Heart right ventricle (tissue), 16 donors: ENCODE measurements around the gene ZNF487. TPM values are rescaled to one million over a fixed set of nuclear protein-coding genes. Genes with fewer than 3 reads are reported as not detected.
A peak's percentile ranks its signal among the peaks of the same experiment; 100 is the strongest.

Source experiments
- ATAC-seq, 8 donors: fragments of 200-7000 bp; cut with Tn5 transposase; one replicate each; pipeline ENCODE4 v1.9.1; 2020; ENCODE audit warnings: mild to moderate bottlenecking in 8 of 8, moderate library complexity in 8 of 8, moderate number of reproducible peaks in 1 of 8
- DNase-seq, 2 donors: peaks; one replicate each; pipeline ENCODE4 v3.0.0-alpha.2; 2020
- H3K27ac ChIP-seq, 10 donors: fragments of 200-600 bp; sonication (generic) in 2 of 10; one replicate each; pipeline versions ENCODE4 v1.5.0 to v1.8.0; 2020 to 2022; ENCODE audit warnings: mild to moderate bottlenecking in 3 of 10
- H3K27me3 ChIP-seq, 7 donors: fragments of 200-600 bp; one replicate each; pipeline ENCODE4 v1.8.0; 2021 to 2022; ENCODE audit warnings: mild to moderate bottlenecking in 2 of 7
- H3K36me3 ChIP-seq, 9 donors: fragments of 200-600 bp; sonication (generic) in 1 of 9; one replicate each; pipeline versions ENCODE4 v1.5.0 to v1.8.0; 2020 to 2022; ENCODE audit warnings: mild to moderate bottlenecking in 2 of 9
- H3K4me1 ChIP-seq, 9 donors: fragments of 200-600 bp; sonication (generic) in 1 of 9; one replicate each; pipeline versions ENCODE4 v1.5.0 to v1.8.0; 2020 to 2022; ENCODE audit warnings: mild to moderate bottlenecking in 4 of 9
- H3K4me3 ChIP-seq, 10 donors: fragments of 200-600 bp; sonication (generic) in 2 of 10; one replicate each; pipeline versions ENCODE4 v1.5.0 to v1.8.0; 2020 to 2022; ENCODE audit warnings: mild to moderate bottlenecking in 7 of 10, moderate library complexity in 2 of 10
- H3K9me3 ChIP-seq, 11 donors: fragments of 200-600 bp in 10 of 11; sonication (generic) in 2 of 11; one replicate each; pipeline versions ENCODE4 v1.5.0 to v1.8.0; 2013 to 2022; ENCODE audit warnings: mild to moderate bottlenecking in 2 of 11, control low read depth in 1 of 11, moderate library complexity in 1 of 11
- CTCF ChIP-seq, 9 donors: fragments of 200-600 bp; sonication (generic) in 2 of 9; IDR thresholded peaks; one replicate each; pipeline versions ENCODE4 v1.5.0 to v1.8.0; 2021 to 2022; ENCODE audit warnings: antibody characterized with exemption in 9 of 9, mild to moderate bottlenecking in 5 of 9, moderate library complexity in 1 of 9
- WGBS, 2 donors: extraction: QIAGEN DNeasy Blood & Tissue Kit; methylation state at CpG; one replicate each; pipeline ENCODE4 v1.1.7; 2013; ENCODE audit warnings: inconsistent platforms in 1 of 2; 5-methylcytosine and 5-hydroxymethylcytosine counted together
- intact Hi-C, 10 donors: fragments of 100-400 bp; cut with DNase I; formaldehyde crosslinking; loops; one replicate each; pipeline versions ENCODE4 v1.11.1 to v1.14.2; 2022
- polyA plus RNA-seq, 2 donors: library from polyadenylated mRNA; stranded (reverse); fragments of 200-250 nt; gene quantifications; one replicate each; pipeline ENCODE4 v1.2.3, GENCODE V29; 2013
- total RNA-seq, 10 donors: library from RNA; stranded (reverse); fragmentation: NEBNext Ultra II Directional in 3 of 10; extraction: Animal tissue kit (Norgen Biotek cat#: 25700) in 3 of 10; gene quantifications; one replicate each; pipeline versions ENCODE4 v1.2.1 to v1.2.4, GENCODE V29; 2021 to 2023
- donor health status: Arrhythmogenic right ventricular cardiomyopathy.
- donor health status: ischemic (EF 13 %, LVEDD 7.1; RV severe dilation, severe dysfunction).
- donor health status: healthy with polysubstance abuse.
- donor health status: DM: no; HTN: yes; CAD: no.
- donor health status: DM: no; HTN: no; CAD: no.
- donor health status: ischemic (EF 25% LVEDD 6.9; RV normal size, moderate dysfunction).
- donor health status: ischemic (EF 25% LVEDD 5.7; RV mildly dilated, moderate dysfunction).
- donor health status: healthy.
- donor health status: DM: yes; HTN: yes; CAD: no.
- donor health status: Ischemic cardiomyopathy.
- donor health status: ischemic (EF 35%, LVEDD 5.7; RV mildly dilated, moderate dysfunction).
- donor health status: nonischemic (EF 11% LVEDD 7.7; RV severe dilation, severe dysfunction).
- donor health status: DM: yes; HTN: yes; CAD: no.
- donor health status: PGD.
- donor health status: ischemic (EF 29% LVEDD 5.4; RV normal size, mild dysfunction).
- donor health status: nonischemic (EF 23%, LVEDD 6.1; RV moderate dilation, normal function).

ZNF487 gene
- total and polyA plus RNA-seq, 12 donors, result 1.6 to 4.3 (median 2.4) TPM

GRCh38 chr10:43399320-43400310, 37.3 kb upstream of the ZNF487 start:
- Histone ChIP-seq H3K27me3 (no peaks in the 10 kb centered on the region), H3K4me1 (peaks cover 9 to 93% (median 75%) of the 10 kb centered on the region in 9 donors), H3K27ac (peak overlapping the region in 1 of 10 donors; percentile 98), H3K9me3 (no peaks in the 10 kb centered on the region), H3K4me3 (no peak overlapping the region), H3K36me3 (peaks cover 0 to 64% (median 0%) of the 10 kb centered on the region in 9 donors)
- DNase-seq, result no peak
- intact Hi-C loops, result loop anchor here in 3 of 10 donors (5.0 kb wide), 1 partner anchor 38 kb away; the partner anchor contains the start of gene ZNF487 (in 3 of the 3)
- TF ChIP-seq CTCF (IDR thresholded peaks at IDR 0.05), result no peak
- ATAC-seq, result no peak
- 88 to 91% methylated on average over 5 of the region's 5 CpGs for WGBS, 2 donors

GRCh38 chr10:43401627-43402026, 35.3 kb upstream of the ZNF487 start:
- DNase-seq, result no peak
- H3K4me3 ChIP-seq, result no peak overlapping the region
- TF ChIP-seq CTCF (IDR thresholded peaks at IDR 0.05), result no peak
- WGBS, 2 donors, result 63 to 98% methylated on average over 2 of the region's 2 CpGs
- intact Hi-C loops, result no loop called here
- no peak for ATAC-seq
- H3K4me1 ChIP-seq, result peaks cover 7 to 94% (median 78%) of the 10 kb centered on the region in 9 donors
- H3K36me3 ChIP-seq, result peaks cover 0 to 51% (median 0%) of the 10 kb centered on the region in 9 donors
- no peaks in the 10 kb centered on the region for H3K9me3 ChIP-seq
- no peaks in the 10 kb centered on the region for H3K27me3 ChIP-seq
- peak overlapping the region in 1 of 10 donors; percentile 13 for H3K27ac ChIP-seq

GRCh38 chr10:43402176-43402575, 34.7 kb upstream of the ZNF487 start:
- H3K9me3 ChIP-seq, result no peaks in the 10 kb centered on the region
- peaks cover 0 to 51% (median 0%) of the 10 kb centered on the region in 9 donors for H3K36me3 ChIP-seq
- no peak for TF ChIP-seq CTCF (IDR thresholded peaks at IDR 0.05)
- ATAC-seq (no peak), DNase-seq (no peak)
- intact Hi-C loops, result no loop called here
- peaks cover 7 to 95% (median 81%) of the 10 kb centered on the region in 9 donors for H3K4me1 ChIP-seq
- no peaks in the 10 kb centered on the region for H3K27me3 ChIP-seq
- WGBS, 2 donors, result 49 to 58% methylated on average over 4 of the region's 4 CpGs
- no peak overlapping the region for H3K4me3 ChIP-seq
- H3K27ac ChIP-seq, result peak overlapping the region in 1 of 10 donors; percentile 2

GRCh38 chr10:43402880-43403452, 33.9 kb upstream of the ZNF487 start:
- peaks cover 0 to 51% (median 0%) of the 10 kb centered on the region in 9 donors for H3K36me3 ChIP-seq
- no peak overlapping the region for H3K4me3 ChIP-seq
- no peaks in the 10 kb centered on the region for H3K27me3 ChIP-seq
- ATAC-seq (no peak), DNase-seq (no peak)
- WGBS, 2 donors, result 87 to 90% methylated on average over 7 of the region's 7 CpGs
- no peaks in the 10 kb centered on the region for H3K9me3 ChIP-seq
- peak overlapping the region in 1 of 10 donors; percentile 98 for H3K27ac ChIP-seq
- intact Hi-C loops, result no loop called here
- peaks cover 7 to 91% (median 76%) of the 10 kb centered on the region in 9 donors for H3K4me1 ChIP-seq
- no peak for TF ChIP-seq CTCF (IDR thresholded peaks at IDR 0.05)
